Fibroblast of skin of left biceps (primary cell): ENCODE data around the gene MGAT4B.

Experiments
- DNase-seq, 2 experiments: peaks; one replicate each; pipeline ENCODE4 v3.0.0-alpha.2; 2013; ENCODE audit warnings: low read depth in 2 of 2

The MGAT4B gene

DNA sequence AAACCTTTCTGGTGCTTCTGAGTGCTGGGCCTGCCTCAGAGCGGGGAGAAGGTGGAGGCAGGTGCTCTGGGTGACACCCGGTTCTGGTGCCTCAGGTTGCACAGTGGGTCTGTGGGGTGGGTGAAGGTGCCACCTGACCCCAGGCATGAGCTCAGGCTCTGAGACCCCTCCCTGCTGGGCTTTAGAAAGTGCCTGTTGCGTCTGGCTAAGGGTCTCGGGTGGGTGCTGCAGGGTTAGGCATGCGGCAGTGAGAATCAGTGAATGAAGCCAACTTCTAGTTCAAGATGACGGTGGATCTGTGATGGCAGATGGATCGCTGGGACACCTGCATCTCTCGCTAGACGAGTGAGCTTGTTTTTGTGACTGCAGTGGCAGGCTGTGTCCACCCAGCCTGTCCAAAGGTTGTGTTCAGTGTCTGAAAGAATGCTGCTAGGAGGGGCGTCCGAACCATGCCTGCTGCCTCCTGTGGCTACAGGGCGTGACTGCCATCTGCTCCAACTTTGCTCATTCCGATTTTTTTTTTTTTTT lies 19.1 kb upstream of the MGAT4B start:
- no peak for DNase-seq

DNA sequence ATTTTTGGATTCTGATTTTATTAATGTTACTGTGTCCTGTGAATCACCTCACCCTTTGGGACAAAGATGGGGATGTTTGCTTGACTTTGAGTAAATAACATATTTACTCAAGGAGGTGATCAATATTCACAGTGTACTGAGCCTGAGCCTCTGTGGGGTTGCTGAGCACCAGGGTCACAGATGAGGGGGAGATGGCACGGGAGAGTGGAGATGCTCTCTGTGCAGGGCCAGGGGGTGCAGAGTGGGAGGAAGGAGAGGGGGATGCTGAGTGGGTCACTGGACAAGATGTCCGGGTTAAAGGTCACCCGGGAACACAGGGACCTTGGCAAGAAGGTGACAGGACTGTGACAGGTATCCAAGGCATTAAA lies 18.1 kb upstream of the MGAT4B start:
- DNase-seq = no peak

DNA sequence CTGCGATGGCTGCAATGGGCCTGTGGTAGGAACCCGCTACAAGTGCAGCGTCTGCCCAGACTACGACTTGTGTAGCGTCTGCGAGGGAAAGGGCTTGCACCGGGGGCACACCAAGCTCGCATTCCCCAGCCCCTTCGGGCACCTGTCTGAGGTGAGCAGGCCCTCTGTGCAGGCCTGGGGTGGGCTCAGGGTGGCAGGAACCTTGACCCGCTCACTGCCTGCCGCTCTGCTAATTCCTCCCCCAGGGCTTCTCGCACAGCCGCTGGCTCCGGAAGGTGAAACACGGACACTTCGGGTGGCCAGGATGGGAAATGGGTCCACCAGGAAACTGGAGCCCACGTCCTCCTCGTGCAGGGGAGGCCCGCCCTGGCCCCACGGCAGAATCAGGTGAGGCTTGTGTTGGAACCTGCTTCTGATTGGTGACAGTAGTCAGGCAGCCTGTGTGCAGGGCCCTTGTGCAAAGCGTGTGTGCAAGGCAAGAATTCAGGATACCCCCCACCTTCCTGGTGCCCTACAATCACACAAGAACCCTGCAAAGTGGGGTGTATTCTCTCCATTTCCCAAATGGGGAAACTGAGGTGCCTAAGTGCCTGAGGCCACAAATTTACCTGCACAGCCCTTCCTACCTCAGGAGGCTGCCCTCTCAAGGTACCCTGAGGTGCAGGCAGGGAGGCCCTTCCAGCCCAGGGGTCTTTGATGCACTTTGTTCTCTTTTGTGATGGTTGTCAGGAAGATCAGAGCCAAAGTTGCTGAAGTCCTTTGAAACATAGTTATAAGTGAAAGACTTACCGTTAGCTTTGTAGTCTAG lies 17.5 kb upstream of the MGAT4B start:
- no peak for DNase-seq

DNA sequence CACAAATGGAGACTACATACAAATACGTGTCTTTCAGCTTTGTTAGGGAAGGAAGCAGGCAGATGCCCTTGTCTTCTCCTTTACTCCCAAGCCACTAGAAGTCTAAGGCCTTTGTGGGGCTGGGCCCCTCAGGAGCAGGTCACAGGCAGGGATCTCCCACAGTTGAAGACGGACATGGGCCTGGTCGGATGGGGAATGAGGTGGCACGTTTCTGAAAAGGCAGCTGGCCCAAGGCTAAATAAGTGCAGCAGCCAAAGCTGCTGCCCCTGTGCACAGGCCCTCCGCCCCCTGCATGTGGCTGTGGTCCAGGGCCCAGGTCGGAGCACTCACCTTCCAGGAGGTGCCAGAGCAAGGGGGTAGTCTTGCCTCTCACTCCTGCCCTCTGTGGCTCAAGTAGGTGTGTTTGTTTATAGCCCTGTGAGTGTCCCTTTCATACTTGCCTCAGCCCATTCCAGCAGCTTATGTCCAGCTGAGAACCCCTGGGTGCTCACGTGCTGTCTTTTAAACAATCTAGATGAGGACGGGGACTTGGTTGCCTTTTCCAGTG lies 15.9 kb upstream of the MGAT4B start:
- no peak for DNase-seq

DNA sequence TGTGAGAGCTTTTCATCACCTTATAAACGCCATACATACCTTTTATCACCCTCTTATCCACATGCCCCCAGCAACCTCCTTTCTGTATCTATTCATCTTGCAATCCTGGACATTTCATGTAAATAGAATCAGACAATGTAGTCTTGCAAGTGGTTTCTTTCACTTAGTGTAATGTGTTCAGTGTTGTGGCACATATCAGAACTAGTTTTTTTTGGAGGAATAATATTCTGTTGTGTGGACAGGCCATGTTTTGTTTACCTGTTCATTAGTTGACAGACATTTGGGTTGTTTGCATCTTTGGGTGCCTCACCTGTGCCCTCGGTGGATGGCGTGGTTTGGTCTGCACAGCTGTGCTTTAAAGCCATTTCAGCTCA lies 15.4 kb upstream of the MGAT4B start:
- no peak for DNase-seq

DNA sequence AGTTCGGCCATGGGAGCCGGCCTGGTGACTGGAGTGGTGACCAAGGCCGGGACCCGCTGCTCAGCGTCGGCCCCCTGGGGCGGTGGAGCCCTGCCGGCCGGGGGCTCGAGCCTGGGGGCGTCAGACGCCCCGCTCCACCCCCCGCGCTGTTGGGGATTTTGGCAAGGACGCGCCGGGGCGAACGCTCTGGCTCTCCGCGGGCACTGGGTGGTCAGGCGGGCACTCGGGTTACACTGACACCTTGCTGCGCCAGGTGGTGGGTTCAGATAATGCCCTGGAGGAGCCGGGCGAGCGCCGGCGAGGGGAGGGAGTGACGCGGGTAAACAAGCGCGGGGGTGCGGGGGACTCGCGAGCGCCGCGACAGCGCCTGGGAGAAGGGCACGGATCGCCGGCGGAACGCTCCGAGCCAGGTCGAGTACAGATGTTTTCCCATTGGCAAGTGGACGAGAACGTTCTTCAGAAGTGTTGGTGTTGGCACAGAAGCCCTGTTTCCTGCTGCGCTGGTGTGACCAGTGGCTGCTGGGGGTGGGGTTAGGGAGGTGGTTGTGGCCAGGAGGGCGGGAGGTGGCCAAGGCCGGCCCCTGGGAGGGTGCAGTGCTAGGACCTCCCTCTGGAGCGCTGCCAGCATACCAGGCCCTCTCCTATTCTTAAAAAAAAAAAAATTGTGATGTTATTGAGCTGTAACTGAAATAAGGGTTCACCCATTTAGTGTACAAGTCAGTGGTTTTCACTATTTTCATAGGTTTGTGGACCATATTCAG lies 14.8 kb upstream of the MGAT4B start:
- peak; percentile 70 to 71 for DNase-seq

DNA sequence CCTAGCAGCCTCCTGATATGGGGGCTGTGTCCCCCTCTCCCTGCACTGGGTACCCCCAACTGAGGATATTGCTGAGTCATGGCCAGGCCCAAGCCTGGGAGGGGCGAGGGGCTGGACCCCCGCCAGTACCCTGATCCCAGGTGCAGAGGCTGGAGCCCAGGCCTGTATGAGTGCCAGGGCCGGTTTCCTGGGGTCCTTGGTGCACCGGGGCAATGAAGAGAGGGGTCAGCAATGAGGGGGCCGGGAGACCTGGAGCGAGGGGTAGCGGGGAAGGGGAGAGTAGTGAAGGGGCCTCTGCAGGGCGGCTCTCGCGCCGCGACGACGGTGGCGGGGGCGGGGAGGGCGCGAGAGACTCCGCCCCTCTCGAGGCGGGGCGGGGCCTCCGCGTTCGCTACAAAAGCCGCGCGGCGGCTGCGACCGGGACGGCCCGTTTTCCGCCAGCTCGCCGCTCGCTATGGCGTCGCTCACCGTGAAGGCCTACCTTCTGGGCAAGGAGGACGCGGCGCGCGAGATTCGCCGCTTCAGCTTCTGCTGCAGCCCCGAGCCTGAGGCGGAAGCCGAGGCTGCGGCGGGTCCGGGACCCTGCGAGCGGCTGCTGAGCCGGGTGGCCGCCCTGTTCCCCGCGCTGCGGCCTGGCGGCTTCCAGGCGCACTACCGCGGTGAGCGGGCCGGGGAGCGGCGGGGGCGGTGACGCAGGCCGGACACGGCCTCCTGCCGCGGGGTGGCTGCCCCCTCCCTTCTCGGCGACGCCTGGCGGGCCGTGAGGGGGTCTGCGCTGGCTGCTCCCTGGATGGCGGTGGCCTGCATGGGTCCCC lies 14.0 kb upstream of the MGAT4B start, which contains the start of gene SQSTM1:
TSS of gene SQSTM1 (plus strand) at position 423 of the 815 bp plus-strand sequence. CDS start at position 455, 32 bp downstream.
- DNase-seq = peak in 1 of 2 experiments; percentile 38

DNA sequence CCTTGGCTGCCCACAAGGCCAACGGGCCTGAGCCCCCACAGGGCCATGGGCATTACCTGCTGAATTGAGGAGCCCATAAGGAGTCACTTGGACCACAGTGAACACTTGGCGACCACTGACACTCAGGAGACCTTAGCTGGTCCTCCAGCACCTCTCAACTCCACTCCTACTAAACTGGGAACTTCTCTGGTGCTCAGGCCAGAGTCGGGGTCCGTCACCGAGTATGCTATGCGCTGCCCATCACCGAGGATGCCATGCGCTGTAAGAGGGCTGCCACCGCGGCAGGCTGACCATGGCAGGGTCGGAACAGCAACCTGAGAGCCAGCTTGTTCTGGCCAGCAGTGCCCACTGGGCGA lies 13.4 kb upstream of the MGAT4B start:
- no peak for DNase-seq

DNA sequence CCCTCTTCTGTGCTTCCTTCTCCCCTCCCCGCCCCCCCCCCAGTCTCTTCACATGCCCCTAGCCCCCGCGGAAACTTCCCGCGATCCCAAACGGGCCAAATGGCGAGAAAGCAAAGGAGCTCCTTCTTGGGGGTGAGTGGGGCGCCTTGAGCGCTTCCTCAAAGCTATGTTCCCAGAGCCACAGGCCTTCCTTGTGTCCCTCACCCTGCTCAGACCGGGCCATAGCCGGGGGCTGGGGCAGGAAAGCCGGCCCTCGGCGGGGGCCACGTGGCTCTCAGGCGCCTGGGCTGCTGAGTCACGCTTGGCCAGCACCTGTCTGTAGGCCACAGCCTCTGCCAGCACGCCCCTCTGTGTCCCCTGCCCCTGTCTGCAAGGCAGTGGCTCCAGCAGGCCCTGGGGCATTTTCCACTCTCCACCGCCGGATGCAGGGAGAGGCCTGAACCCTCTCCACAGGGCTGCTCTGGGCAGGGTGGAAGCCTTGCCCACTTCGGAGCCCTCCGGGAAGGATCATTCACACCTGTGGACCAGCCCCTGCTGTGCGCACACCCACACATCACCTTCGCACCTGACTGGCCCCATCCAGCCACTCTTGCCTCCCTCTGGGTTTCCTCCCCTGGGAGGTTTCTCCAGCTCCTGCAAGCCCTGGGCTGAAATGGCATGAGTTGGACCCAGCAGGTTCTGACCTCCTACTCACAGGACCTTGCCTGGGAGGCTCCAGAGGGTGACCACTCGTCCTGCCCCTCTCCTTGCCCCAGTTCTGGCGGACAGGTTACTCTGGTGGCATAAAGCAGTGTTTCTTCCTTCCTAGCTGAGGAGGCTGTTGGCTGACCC lies 12.8 kb upstream of the MGAT4B start:
- no peak for DNase-seq

DNA sequence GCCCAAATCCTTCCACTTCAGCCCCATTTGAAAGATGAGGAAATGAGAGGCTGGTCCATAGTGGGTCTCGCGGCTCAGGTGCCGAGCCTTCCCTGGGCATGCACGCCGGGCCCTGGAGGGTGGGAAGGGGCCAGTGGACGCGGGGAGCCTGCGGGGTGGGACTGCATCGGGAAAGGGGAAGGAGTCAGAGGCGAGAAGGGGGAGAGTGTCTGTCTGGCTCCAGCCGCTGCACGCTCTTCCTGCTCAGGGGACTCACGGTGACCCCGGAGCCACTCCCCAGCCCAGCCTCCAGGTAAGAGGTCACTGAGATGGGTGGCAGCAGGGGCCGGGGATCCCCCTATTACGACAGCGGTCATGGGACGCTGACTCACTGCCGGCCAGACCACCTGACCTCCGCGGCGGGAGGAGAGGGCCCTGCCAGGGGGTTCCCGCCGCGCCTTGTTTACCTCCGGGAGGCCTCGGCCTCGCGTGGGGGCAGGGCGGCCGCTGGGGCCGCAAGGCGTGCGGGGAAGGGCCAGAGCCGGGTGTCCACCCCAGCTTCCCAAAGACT lies 12.2 kb upstream of the MGAT4B start:
- DNase-seq = peak; percentile 49 to 51

DNA sequence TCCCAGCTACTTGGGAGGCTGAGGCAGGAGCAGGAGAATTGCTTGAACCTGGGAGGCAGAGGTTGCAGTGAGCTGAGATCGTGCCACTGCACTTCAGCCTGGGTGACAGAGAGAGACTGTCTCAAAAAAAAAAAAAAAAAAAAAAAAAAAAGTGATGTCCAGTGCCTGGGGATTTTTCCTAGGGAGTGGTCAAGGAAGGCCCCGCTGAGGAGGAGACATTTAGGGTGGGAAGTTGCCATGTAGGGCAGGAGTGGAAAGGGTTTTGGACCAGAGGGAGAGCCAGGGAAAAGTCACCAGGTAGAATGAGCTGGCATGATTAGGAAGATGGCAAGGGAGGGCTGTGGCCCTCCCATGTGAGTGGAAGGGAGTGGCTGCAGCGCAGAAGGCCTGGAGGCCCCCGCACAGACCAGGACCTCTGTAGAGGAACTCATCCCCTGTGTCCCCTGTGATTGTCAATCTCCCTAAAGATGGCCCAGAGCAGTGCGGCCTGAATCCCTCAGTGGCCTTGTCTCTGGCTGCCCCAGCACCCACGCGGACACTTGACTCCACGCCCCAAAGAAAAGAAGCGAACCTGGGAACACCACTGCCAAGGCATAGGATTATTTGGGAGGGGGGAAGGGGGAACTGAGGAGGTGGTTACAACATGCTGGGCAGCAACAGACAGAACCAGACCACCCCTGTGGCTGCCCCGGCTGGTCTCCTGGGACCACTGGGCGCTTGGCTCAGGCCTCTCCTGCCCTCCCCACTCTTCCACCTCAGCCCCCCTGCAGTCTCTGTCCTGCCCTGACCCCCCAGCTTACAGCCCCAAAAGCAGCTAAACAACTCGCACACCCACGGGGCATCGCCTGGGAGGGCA lies 11.5 kb upstream of the MGAT4B start:
- DNase-seq = no peak

DNA sequence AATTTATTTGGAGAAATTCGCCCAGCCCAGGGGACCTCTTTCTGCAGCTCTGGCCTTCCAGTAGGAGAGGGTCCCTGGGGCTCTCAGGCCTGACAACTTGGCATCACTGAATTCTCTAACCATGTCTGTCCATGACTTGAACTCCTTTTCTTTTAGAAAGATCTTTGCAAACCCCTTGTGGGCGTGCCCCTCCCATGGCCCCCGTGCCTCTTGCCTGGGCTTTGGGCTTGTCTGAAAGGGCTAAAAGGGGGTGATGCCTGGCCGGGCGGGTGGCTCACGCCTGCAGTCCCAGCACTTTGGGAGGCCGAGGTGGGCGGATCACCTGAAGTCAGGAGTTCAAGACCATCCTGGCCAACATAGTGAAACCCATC lies 10.8 kb upstream of the MGAT4B start:
- no peak for DNase-seq

DNA sequence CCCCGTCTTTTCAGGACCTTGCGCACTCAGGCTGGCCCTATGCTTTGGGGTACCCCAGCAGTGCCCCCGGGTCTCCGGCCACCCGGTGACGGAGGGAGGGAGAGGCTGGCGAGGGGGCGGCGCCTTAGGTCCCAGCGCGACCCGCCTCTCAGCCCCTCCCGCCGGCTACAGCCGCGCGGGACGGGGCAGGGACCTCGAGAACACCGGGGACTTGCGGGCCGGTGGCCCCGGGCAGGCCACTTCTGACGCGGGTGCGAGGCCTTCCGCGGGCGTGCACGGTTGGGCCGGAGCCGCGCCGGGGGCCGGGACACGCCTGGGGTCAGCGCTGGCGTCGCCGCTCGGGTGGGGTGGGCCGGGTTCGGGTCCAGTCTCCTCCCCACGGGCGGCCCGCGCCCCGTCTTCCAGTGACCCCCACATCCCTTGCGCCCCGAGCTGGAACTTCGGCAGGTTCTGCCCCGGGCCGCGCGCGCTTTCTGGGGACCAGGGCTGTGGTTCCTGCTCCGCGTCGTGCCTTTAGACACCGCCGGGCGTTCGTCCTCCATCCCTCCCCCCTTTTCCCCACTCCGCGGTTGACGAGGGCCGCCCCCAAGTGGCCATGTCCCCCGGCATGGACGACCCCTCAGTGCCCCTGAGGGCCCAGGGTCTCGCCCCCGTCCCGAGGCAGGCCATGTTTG lies 10.3 kb upstream of the MGAT4B start:
- no peak for DNase-seq

DNA sequence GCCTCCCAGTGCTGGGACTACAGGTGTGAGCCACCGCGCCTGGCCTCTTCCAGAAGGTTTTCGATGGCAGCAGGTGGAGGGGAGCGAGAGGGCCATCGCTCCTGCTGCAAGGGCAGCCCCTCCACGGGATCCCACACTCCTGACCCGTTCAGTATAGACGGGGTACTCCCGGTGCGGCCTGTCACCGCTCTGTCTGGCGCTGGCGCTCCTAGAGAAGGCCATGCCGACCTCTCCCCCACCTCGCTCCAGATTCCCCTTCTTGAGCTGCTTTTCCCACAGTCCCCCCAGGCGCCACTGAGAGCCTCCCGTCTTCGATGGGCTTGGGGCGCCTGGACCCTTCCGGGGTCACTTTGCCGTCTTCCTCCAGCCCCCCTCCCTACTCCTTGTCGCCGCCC lies 9.7 kb upstream of the MGAT4B start:
- DNase-seq = no peak

DNA sequence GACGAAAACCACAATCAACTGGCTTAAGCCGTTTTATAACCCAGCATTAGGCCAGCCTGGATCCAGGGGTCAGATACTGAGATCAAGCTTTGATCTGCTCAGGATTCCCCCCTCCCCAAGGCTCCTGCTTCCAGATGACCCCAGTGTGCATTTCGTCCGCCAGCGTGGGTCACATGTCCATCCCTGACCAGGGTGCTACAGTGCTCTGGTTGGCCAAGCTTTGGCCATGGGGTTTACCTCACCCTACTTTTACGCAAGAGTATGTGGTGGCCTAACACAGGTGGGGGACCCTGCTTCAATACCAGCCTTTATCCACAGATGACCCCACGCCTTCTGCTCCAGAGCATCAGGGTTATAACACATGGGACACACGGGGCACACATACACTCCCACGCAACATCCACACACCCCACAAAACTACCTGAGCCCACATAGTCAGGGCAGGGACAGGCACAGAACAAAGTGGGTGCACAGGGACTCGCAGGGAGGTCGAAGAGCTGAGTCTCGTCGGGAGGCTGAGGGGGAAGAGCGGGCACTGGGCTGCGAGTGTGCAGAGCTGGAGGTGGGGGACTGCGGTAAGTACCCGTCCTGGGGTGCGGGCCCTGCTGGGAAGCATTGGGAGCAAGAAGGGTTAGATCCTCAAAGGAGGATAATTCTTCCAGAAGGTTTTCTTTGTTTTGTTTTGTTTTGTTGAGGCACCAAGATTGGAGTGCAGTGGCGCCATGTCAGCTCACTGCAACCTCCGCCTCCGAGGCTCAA lies 9.0 kb upstream of the MGAT4B start:
- no peak for DNase-seq

DNA sequence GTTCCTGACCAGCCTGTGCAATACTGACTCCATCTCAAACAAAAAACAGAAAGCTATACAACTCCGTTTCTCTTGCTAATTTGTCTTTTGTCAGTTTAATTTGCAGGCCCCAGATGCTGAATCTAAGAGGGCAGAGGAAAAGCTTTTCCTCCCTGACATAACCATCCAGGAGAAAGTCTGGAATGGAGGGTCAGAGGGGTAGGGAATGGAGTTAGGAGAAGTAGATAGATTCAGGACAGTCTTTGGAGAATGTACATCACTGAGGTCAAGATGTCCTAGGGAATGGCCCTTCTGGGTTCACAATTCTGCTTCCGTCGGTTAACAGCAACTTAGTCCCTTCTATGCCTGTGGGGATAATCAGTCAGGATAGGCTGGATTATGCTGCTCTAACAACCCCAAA lies 7.4 kb upstream of the MGAT4B start:
- DNase-seq = no peak

DNA sequence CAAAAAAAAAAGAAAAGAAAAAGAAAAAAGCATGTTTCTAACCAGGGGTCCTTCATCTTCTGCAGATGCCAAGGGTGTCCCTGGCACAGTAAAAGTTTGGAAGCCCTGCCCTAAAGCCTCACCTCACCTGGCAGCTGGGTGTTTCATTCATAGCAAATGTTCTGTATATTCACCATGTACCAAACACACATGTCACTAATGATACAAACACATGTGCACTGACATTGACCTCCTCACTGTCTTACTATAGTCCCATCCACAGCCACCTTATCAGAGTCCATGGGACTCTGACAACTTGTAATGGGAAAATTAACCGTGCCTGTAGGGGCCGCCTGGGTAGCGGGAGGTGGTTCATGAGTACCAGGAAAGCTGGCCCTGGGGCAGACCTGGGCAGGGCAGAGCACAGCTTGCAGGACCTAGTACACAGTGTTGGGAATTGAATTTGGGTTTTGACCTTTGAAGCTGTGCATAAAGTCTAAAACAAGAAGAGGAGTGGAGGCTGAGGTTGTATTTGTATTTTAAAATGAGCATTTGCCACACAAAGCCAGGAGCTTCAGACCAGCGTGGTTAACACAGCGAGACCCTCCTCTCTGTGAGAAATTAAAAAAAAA lies 6.4 kb upstream of the MGAT4B start:
- DNase-seq = no peak
